GM12864 (cell line): ENCODE measurements around the gene FGF1.

Experiments used
- DNase-seq: peaks from one replicate; pipeline ENCODE4 v3.0.0-alpha.2; 2011; ENCODE audit warnings: low read depth
- H3K4me3 ChIP-seq: 2 replicates; pipeline ENCODE4 v1.5.1; 2011; ENCODE audit warnings: mild to moderate bottlenecking, low read depth, low read length, control low read depth
- CTCF ChIP-seq: IDR thresholded peaks from 2 replicates; pipeline ENCODE4 v1.5.1; 2011; ENCODE audit warnings: low read depth, mild to moderate bottlenecking, moderate library complexity, low read length, control low read depth, inconsistent platforms; ENCODE audit errors: missing control alignments

The FGF1 gene

DNA sequence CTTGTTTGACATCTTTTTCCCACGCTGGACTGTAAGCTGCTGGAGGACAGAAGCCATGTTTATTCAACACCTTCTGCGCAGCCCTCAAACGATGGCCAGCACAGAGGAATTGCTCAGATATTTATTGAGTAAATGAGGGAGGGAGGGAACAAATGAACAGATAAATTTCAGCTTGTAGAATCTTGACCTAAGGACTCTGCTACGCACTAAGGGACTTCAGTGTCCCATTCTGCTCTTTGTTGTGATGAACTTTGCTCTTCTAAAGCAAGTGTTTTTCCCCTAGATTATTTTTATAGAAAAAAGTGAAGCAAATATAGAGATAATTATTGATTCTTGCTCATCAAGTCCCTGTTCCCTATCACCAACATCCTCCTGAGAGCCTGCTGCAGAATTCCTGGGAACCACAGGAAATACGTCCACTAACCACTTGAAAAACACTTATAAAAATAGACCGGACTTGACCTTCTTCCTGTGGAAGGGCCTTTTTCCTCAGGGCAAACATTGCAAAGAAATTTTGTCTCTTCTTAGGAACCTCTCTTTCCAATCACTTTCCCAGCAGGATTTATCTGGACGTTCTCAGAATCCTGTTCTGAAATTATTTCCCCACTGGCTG, 54.9 kb downstream of the FGF1 start:
- DNase-seq: no peak
- H3K4me3 ChIP-seq: no peak overlapping the region
- no peak for TF ChIP-seq CTCF

GRCh38 chr5:142627383-142628217, 58.3 kb downstream of the FGF1 start:
- no peak for TF ChIP-seq CTCF

DNA sequence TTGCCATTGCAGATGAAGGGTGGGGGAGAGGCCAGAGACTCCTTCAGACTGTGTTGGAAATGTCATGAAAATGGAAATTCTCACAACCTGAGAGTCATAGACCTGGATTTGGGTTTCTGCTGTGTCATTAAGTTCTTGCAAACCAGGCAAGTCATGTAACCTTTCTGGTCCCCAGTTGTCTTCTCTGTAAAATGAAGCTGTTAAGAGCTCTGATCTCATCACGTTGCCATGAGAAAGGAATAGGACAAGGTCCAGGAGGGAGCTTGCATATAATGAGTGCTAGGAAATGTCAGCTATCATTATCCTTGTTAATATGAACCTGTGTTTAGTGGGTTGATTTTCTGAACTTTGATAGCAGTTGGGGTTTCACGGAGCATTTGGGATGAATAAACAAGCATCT, 59.1 kb downstream of the FGF1 start:
- no peak overlapping the region for H3K4me3 ChIP-seq
- TF ChIP-seq CTCF: no peak

More at GRCh38 chr5:142627383-142628217, 58.3 kb downstream of the FGF1 start:
- no peak for DNase-seq
- H3K4me3 ChIP-seq: no peak overlapping the region

DNA sequence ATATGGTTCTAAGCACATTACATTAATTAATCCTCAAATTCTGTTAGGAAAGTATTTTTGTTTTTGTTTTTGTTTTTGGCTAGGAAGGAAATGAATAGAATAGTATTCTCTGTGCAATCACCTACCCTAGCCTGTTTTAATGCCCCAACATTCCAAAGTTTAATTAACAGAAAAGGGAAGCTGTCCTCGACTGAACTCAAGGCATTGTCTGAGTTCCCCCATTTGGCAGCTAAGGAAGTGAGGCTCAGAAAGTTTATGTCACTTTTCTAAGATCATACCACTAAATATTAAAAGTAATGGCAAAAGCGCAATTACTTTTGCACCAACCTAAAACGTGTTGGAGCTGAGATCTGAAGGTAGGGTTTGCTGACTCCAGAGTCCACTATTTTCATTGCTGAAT, 59.8 kb downstream of the FGF1 start:
- TF ChIP-seq CTCF: no peak
- H3K4me3 ChIP-seq: no peak overlapping the region
- no peak for DNase-seq

More for the DNA sequence above, 59.1 kb downstream of the FGF1 start:
- no peak for DNase-seq

DNA sequence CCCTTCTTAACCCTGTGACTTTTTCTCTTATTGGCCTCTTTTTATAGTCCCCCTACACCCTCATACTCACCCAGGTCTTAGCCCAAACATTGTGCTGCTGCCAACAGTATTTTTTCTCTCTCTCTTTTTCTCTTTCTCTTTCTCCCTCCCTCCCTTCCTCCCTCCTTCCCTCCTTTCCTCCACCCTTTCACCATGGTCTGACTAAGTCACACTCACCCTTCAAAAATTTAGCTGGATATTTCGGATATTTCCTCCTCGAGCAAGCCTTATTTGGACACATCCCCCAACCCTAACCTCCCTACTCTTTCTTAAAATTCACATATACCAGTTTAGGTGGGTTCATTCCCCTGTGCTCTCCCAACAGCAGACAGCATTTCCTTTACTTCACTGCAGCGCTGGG, 64.7 kb downstream of the FGF1 start:
- DNase-seq: no peak
- TF ChIP-seq CTCF: no peak
- no peak overlapping the region for H3K4me3 ChIP-seq

- no peak for TF ChIP-seq CTCF
- H3K4me3 ChIP-seq: no peak overlapping the region
- DNase-seq: no peak
These were observed 66.1 kb downstream of the FGF1 start for GRCh38 chr5:142619815-142620214.
